Bone marrow (tissue), 2 donors: ENCODE results near the gene ZNF521.

Experiments used
- DNase-seq, 2 donors: peaks; one replicate each; lab custom pipeline; 2025; lab: John Stamatoyannopoulos, UW

ZNF521 gene

DNA sequence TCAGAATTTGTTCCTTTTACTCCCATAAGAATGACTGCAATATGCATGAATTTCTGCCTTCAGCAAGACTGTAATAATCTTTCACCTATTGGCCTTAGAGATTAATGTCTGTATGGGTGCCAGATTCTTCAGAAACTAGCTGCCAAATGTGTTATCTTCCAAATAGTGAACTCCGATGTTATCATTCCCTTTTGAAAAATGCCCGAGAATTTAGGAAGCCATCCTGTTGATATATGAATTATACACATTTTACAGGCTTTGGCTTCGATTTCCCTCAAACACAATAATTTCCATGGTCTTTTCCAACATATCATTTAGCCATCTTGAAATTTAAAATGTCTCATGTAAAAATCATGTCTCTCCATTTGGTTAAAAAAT is 101.5 kb downstream of the ZNF521 start:
- DNase-seq: no peak

DNA sequence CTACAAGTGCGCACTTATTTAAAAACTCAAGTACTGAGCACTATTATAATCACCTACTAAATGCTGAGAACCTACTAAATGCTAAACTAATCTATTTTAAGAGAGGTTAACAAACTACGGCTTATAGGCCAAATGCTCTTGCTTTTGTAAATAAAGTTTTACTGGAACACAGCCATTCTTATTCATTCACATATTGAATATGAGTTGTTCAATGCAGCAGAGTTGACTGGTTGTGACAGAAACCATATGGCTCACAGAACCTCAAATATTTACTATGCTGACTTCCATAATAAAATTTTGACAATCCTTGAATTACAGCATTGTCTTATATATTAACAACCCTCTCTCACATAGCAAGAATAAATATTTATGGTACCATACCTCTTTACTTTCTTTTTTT is 103.2 kb downstream of the ZNF521 start:
- no peak for DNase-seq

DNA sequence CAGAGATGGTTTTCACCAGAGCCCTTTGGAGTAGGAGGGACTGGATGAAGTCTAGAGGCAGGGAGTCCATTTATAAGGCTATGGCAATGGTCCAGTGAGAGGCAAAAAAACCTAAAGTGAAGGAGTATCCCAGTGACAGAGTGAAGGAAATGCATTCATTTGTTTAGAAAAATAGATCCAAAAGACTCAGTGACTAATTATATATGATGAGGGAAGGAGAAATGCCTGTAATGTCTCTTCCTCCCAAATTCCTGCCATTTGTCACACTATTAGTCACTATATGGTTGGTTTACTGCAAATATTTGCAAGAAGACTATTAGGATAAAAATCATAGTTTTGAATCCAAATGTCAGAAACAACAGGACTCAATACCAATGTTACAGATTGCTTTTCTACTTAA is 104.2 kb downstream of the ZNF521 start:
- no peak for DNase-seq

DNA sequence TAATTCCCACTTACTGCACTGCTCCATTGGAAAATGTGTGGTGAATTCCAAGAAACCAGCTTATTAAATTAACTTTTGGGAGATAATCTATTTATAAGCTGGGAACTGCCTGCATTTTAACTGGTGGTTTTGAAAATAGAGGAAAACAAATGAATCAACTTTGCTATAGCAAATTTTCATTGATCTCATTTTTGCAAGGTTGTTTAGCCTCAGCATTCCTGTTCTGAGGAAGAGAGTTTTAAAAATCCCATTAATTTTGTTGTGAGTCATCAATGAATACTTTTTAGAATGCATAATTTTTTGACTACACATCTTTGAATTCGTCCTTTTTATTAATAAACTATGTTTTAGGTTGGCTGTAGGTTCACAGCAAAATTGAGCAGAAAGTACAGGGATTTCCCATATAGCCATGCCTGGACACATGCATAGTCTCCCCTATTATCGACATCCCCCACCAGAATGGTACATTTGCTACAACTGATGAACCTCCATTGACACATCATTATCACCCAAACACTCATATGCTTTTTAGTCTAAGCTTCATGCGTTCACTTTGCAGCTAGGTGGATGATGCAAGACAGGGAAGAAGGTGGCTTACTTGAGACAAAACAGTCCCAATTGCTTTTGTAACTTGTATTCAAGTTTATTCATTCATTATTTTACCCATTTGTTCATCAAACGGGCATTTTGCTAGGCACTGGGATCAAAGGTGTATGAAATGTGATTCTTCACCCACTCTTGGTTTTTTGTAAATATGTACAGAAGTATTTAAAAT is 106.9 kb downstream of the ZNF521 start:
- no peak for DNase-seq

GRCh38 chr18:25244170-25244569 is 107.8 kb downstream of the ZNF521 start:
- DNase-seq: peak in 1 of 2 donors; percentile 53

DNA sequence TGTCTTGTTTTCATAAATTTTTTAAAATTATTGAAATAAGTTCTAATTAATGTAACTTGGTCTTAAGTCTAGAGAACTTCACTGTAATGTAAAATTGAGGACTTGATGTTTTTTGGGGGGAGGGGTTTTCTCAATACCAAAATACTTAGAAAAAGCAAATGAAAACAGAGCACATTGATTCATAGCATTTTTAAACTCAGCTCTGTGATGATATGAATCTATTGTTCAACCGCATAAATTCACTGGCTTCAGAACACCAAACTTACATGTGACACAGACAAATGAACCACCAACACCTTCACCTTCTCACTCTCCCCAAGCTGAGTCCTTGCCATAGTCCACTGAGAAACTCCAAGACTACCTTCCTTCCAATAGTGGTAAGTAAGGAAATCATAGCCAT is 108.2 kb downstream of the ZNF521 start:
- no peak for DNase-seq

DNA sequence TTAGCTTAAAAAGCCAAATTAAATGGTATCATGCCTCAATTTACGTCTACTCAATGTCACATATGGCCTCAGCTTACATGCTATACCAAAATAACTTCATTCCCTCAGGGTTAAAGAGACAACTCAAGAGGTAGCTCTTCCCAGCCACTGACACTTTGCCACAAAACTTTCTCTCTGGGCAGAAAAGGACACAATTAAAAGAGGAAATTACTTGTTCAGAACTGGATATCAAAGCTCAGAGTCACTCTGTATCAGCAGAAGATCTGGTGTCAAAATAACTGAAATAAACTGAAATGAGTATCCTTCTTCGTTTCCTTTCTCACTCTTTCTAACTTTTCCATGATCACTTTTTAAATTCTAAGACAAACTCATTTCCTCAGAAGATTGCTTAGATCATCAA is 108.7 kb downstream of the ZNF521 start:
- peak in 1 of 2 donors; percentile 18 for DNase-seq

GRCh38 chr18:25240420-25240770 is 111.6 kb downstream of the ZNF521 start:
- DNase-seq: no peak

GRCh38 chr18:25239581-25240419 is 112.2 kb downstream of the ZNF521 start:
- peak in 1 of 2 donors; percentile 41 for DNase-seq

DNA sequence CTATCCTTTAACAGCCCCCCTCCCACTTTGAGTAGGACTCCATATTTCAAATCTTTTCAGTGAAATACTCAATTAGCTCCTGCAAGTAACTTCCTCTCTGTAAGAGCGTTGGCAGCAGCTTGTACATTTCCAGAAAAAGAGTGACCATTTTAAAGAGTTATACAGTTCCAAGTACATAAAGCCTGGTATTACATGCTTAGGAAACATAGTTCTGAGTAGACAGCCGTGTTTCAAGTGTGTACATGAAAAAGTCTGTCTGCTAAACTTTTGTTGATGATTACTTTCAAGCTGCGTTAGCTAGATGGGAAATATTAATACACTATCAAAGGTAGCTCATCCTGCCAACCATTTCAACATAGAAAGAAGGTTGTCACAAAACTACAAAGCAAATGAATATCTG is 112.8 kb downstream of the ZNF521 start:
- DNase-seq: peak in 1 of 2 donors; percentile 26

DNA sequence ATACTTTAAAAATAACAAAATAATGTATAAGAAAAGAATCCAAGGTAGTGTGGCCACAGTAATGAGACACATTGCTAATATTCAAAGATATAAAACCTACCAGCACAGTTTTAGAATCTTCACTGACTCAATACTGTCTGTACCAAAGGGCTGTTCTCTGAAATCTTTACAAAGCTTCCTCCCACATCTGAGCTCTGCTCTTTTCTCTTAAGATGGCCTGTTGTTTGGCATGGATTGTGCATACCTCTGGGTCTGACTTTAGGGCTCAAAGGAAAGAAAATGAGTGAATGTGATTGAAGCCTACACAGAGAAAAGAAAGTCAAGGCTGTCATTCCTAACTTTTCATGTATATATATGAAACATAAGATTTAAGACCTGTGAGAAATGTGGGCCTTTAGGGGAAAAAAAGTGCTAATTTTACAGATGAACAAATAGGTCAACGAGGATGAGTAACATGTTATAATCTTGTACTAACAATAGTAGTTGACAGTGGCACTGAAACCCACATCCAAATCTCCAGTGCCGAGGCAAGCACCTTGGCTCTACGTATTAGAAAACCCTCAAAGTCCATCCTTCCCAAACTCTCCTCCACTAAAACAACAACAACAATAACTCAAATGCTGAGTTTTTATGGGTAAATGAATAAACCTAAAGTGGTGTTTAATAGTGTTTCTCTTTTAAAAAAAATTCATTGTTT is 114.2 kb downstream of the ZNF521 start:
- no peak for DNase-seq

GRCh38 chr18:25236736-25237135 is 115.2 kb downstream of the ZNF521 start:
- DNase-seq: no peak

DNA sequence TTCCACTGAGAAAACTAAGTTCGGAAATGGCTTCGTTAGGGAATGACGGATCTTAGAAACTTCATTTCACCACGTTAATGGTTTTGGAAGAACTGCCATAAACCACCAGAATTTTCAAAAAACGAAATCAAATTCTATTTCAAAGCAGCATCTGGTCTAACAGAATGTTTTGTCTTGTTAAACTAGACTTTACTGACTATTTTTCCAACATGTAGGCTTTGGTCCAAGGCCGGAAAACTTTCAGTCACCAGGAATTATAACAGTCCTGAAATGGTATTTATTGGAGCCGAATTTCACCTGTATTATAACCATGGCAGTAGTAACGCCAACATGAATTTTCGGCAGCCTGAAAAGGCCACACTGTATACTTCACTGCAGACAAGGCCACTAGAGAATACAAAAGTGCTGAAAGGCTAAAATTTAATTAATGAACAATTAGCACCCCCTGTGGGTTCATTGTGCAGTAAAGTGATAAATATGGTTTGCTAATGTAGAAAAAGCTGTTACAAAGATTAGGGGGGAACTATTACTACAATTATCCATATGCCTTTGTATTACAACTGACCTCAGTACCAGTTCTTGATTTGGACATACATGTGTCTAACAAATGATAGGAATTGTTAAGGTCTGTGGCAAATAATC is 116.4 kb downstream of the ZNF521 start:
- DNase-seq: no peak

DNA sequence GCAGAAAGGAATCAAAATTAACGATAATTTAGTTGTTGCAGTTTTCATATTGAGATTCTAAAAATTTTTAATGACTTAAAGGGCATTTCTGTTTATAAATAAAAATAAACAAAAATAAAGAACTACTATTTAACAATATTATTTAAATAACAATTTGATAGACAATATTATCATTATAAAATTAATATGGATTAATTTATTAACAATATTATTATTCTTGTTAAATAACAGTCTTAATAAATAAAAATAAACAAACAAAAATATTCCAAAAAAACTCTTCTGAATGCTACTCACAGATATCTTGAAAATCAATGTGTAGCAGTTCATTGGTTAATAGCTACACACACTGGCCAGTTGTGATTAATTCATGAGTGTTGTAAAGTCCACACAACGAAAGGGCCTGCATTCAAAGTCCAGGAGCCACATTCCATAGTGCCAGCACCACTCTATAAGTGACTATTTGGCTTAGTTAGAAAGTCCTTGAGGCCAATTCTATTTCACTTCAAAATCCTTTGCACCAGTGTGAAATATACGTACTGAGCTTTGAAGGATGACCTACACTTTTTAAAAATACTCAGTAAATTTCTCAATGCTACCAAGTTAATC is 117.1 kb downstream of the ZNF521 start:
- no peak for DNase-seq

GRCh38 chr18:25234322-25234639 is 117.7 kb downstream of the ZNF521 start:
- DNase-seq: no peak

DNA sequence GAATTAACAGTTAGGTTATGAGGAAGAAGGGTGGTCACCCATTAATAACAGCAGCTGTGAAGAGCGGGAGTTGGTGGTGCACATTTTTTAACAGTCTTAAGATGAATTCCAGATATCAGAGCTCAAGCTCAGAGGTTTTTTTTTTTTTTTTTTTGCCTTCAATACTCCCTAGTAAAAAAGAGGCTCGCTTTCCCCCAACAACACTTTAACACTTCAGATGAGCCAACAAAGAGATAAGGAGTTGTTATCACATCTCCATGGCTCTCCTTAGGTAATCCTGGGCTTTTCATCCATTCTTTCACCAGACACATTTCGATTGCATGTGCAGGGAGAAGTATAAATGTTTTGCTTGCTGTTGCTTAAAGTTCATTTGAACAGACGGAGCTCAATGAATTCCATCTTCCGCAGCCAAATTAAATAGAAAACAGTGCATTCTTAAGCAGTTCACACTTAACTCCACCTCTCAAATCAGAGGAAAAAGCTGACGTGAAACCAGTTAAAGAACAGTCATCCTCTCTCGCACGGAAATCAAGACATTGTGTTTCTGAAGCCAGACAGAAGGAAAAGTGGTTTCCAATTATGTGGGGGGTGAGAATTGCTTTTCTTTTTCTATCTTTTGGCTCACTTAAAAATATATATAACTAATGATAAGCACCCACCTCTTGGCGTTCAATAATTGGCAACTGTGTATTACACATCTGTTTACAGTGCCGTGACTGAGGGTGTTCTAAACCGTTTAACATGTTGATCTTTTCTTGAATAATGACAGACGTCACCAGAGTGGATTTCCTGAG is 118.2 kb downstream of the ZNF521 start:
- no peak for DNase-seq

DNA sequence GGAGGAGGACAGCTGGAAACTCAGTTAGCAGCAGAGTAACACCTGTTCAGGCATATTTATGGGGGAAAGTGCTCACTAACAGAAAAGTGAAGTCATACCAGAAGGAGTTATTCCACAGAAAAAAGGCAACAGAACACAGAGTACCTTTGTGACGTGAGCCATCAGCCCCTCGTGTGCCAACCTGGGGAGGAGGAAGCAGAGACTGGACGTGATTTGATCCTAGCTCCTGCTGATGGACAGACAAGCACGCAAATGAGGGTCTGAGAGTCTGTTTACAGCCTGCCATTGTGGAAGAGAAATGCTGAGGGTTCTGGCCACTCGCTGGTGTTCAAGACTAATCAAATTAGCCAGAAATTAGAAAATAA is 120.7 kb downstream of the ZNF521 start:
- no peak for DNase-seq

- DNase-seq: peak in 1 of 2 donors; percentile 54
Observed at GRCh38 chr18:25230658-25231326, 121.2 kb downstream of the ZNF521 start.

GRCh38 chr18:25229920-25230319 is 122.0 kb downstream of the ZNF521 start:
- DNase-seq: peak in 1 of 2 donors; percentile 5

- DNase-seq: peak in 1 of 2 donors; percentile 93
Observed at GRCh38 chr18:25229081-25229480, 122.9 kb downstream of the ZNF521 start.

DNA sequence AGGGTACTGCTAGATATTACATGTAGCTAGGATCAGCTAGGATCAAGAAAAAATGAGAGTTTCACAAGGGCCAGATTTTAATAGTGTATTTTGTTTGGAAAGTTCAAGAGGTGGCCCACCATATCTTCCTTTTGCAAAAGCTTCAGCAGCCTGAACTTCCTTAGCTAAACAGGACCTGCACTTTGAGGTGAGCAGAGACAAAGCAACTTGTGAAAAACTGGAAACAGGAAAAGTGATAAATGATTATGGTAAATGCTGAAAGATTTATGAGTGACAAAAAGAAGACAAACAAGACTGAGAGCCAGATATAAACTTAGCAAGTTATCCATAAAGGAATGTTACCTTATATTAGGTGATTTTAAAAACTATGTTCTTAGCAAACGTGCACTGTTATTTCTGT is 123.6 kb downstream of the ZNF521 start:
- DNase-seq: no peak
